AG04450 (cell line): ENCODE results near the gene MICAL1. TPM values are rescaled to one million over a fixed set of nuclear protein-coding genes. Genes with fewer than 3 reads are reported as not detected.

Experiments
- CTCF ChIA-PET: fragments of 300-600, 350-600 bp; formaldehyde crosslinking; extraction: SDS; loops from one replicate; lab custom pipeline; 2022; ENCODE audit warnings: antibody characterized with exemption, inconsistent platforms; lab: Charles Lee
- POLR2A ChIA-PET: fragments of 350-600 bp; formaldehyde crosslinking; extraction: SDS; loops from one replicate; lab custom pipeline; 2021; ENCODE audit warnings: antibody characterized with exemption, inconsistent platforms; lab: Yijun Ruan, JAX
- DNase-seq: peaks from one replicate; pipeline ENCODE4 v3.0.0-alpha.2; 2011; ENCODE audit warnings: low read depth, low spot score
- H3K27ac ChIP-seq: one replicate; pipeline ENCODE4 v1.5.1; 2012; ENCODE audit warnings: low read depth, low read length, control low read depth
- H3K27me3 ChIP-seq: one replicate; pipeline ENCODE4 v1.6.0; 2012; ENCODE audit warnings: low read length; ENCODE audit not compliant: control insufficient read depth, insufficient read depth
- H3K4me3 ChIP-seq: 2 replicates; pipeline ENCODE4 v1.5.1; 2011; ENCODE audit warnings: mild to moderate bottlenecking, low read depth, low read length, control low read depth
- H3K9me3 ChIP-seq: 2 replicates; pipeline ENCODE4 v1.5.1; 2012; ENCODE audit warnings: low read length; ENCODE audit not compliant: control insufficient read depth, insufficient read depth
- CTCF ChIP-seq: IDR thresholded peaks from 2 replicates; pipeline ENCODE4 v1.5.1; 2011; ENCODE audit warnings: low read depth, low read length, control low read depth, inconsistent platforms
- polyA plus RNA-seq: library from polyadenylated mRNA; depleted of rRNA; stranded (reverse); fragments of >200 nt; gene quantifications from 2 replicates; pipeline ENCODE4 v1.2.3, GENCODE V29; 2011

Gene MICAL1
- polyA plus RNA-seq, 1 experiment = 40.9 TPM

DNA sequence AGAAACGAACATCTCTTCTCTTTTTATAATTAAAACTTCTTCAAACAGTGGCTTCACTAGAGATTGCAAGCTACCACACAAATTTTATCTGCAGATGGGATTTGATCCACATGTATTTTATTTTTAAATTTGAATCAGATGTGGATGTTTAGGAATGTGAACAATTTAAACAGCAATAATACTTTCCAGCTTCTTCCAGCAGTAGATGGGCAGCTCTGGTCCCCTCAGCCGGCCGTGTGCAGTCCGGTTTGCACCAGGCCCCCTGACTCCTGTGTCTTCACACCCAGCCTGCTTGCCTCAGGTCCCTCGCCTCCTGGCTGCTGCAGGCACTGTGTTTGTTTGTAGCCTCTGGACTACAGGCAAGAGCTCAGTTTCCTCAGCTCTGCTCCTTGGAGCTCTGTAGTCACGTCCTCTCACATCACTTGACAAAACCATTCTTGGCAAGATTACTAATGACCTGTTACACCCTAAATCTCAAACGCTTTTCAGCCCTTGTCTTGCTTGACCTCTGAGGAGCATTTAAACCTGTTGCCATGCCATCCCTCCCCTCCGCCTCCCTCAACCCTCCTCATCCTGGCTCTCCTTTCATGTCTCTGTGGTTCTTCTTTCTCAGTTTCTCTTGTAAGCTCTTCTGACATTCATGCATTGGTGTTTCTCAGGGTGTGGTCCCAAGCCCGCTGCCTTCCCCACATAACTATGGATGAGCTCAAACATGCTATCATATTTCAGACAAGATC lies 40.6 kb upstream of the MICAL1 start:
- Histone ChIP-seq H3K9me3 (no peaks in the 10 kb centered on the region), H3K27me3 (peaks cover 9% of the 10 kb centered on the region), H3K27ac (no peak overlapping the region), H3K4me3 (no peak overlapping the region)
- ChIA-PET POLR2A (no interaction called here), CTCF (interaction anchor here (0.7 kb wide), 1 partner anchor 308 kb away, joined by 3 read pairs; no protein-coding TSS in a partner anchor)
- TF ChIP-seq CTCF = no peak
- no peak for DNase-seq

- CTCF ChIA-PET = no interaction called here
- no peak for TF ChIP-seq CTCF
- Histone ChIP-seq H3K27ac (no peak overlapping the region), H3K27me3 (peaks cover 11% of the 10 kb centered on the region), H3K9me3 (no peaks in the 10 kb centered on the region), H3K4me3 (no peak overlapping the region)
- POLR2A ChIA-PET = no interaction called here
- DNase-seq = no peak
These were observed 38.3 kb upstream of the MICAL1 start for GRCh38 chr6:109493865-109494264.

DNA sequence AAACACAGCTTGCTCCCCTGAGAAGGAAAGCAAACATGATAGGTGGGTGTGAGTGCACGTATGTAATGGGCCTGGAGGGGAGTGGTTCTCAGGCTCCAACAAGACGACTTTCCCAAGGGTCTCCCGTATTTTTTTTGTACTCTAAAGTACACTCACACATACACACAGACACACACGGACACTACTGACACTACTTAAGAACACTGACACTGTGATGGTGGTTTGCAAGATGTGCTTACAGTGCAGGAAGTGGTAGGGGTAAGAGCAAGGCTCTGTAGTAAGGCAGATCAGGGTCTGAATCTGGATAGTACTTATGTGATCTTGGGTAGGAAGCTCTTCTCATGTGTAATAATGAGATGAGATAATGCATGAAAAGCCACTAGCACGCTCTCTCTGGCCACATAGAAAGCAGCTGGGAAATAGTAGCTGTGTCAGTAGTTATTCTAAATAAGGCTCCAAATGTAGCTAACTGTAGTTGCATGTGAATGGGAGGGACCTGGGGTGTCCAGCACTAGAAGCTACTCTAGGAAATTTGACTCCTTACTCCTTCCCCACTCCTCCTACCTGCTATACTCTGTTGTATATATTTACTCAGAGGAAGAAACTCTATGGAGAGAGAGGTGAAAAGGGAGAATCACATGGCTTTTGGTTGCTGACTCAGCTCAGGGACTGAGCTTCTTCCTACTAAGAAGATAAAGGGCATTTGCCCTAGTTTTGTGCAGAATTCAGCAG lies 35.8 kb upstream of the MICAL1 start:
- no peak for TF ChIP-seq CTCF
- Histone ChIP-seq H3K27ac (no peak overlapping the region), H3K4me3 (no peak overlapping the region), H3K27me3 (peaks cover 14% of the 10 kb centered on the region), H3K9me3 (no peaks in the 10 kb centered on the region)
- ChIA-PET POLR2A (no interaction called here), CTCF (interaction anchor here (0.7 kb wide), 1 partner anchor 11 kb away, joined by 6 read pairs; no protein-coding TSS in a partner anchor)
- no peak for DNase-seq

- ChIA-PET POLR2A (no interaction called here), CTCF (interaction anchor here (0.7 kb wide), 1 partner anchor 10 kb away, joined by 6 read pairs; no protein-coding TSS in a partner anchor)
- H3K27me3 ChIP-seq = peaks cover 16% of the 10 kb centered on the region
- H3K4me3 ChIP-seq = no peak overlapping the region
- no peak for DNase-seq
- no peaks in the 10 kb centered on the region for H3K9me3 ChIP-seq
- no peak overlapping the region for H3K27ac ChIP-seq
- no peak for TF ChIP-seq CTCF
These were observed 35.1 kb upstream of the MICAL1 start for GRCh38 chr6:109490713-109491112.

- Histone ChIP-seq H3K9me3 (no peaks in the 10 kb centered on the region), H3K27me3 (peaks cover 15% of the 10 kb centered on the region), H3K4me3 (no peak overlapping the region), H3K27ac (no peak overlapping the region)
- CTCF ChIA-PET = no interaction called here
- POLR2A ChIA-PET = no interaction called here
- DNase-seq = no peak
- TF ChIP-seq CTCF = no peak
These were observed 32.4 kb upstream of the MICAL1 start for GRCh38 chr6:109488001-109488400.
